22Rv1 (cell line): ENCODE data around the gene WDFY4.

Experiments
- ZFX ChIP-seq: fragments of 450-650 bp; IDR thresholded peaks from 2 replicates; pipeline ENCODE4 v1.6.1; 2017; ENCODE audit warnings: antibody characterized with exemption, borderline replicate concordance
- TF ChIP-seq, protein P1 (sequence below): fragments of 450-650 bp; IDR thresholded peaks from 2 replicates; pipeline ENCODE4 v1.5.1; 2017; ENCODE audit warnings: mild to moderate bottlenecking

DNA sequence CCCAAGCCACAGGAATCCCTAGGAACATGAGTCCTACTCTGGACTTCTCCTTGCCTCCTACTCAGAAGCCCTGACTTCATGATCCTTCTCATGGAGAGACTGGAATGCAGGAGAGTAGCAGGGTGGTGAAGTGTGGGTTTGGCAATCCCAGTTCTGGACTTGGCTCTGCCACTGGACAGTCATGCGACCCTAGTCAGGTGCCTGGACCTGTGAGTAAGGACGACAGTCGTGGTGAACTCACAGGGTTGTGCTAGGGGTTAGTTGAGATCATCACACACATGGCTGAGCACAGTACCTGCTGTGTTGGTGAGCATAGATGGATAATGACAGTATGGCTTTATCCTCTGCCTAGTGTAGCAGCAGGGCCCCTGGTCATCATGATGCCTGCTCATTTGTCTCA lies 137.0 kb downstream of the WDFY4 start:
- TF ChIP-seq, protein P1, sequence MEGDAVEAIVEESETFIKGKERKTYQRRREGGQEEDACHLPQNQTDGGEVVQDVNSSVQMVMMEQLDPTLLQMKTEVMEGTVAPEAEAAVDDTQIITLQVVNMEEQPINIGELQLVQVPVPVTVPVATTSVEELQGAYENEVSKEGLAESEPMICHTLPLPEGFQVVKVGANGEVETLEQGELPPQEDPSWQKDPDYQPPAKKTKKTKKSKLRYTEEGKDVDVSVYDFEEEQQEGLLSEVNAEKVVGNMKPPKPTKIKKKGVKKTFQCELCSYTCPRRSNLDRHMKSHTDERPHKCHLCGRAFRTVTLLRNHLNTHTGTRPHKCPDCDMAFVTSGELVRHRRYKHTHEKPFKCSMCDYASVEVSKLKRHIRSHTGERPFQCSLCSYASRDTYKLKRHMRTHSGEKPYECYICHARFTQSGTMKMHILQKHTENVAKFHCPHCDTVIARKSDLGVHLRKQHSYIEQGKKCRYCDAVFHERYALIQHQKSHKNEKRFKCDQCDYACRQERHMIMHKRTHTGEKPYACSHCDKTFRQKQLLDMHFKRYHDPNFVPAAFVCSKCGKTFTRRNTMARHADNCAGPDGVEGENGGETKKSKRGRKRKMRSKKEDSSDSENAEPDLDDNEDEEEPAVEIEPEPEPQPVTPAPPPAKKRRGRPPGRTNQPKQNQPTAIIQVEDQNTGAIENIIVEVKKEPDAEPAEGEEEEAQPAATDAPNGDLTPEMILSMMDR = no peak
- no peak for TF ChIP-seq ZFX
